GM18951 (cell line): ENCODE results near the gene EDDM13.
"Not testable (repeated sequence)": the region's sequence is repeated elsewhere in the genome, so short reads cannot be mapped to it uniquely, and the experiment has no call there.

Experiments used
- POLR2A ChIP-seq: IDR thresholded peaks from 4 replicates; pipeline ENCODE4 v1.6.1; 2011; ENCODE audit warnings: mild to moderate bottlenecking; ENCODE audit not compliant: insufficient read length, insufficient read depth; ENCODE audit errors: extremely low read depth
- in situ Hi-C: fragments of 300-500 bp; cut with MboI; formaldehyde crosslinking; loops from one replicate; pipeline ENCODE4 v1.12.0; 2022; ENCODE audit warnings: low sequenced_read_pairs, mixed read lengths, inconsistent platforms; ENCODE audit not compliant: unreplicated experiment

The EDDM13 gene

DNA sequence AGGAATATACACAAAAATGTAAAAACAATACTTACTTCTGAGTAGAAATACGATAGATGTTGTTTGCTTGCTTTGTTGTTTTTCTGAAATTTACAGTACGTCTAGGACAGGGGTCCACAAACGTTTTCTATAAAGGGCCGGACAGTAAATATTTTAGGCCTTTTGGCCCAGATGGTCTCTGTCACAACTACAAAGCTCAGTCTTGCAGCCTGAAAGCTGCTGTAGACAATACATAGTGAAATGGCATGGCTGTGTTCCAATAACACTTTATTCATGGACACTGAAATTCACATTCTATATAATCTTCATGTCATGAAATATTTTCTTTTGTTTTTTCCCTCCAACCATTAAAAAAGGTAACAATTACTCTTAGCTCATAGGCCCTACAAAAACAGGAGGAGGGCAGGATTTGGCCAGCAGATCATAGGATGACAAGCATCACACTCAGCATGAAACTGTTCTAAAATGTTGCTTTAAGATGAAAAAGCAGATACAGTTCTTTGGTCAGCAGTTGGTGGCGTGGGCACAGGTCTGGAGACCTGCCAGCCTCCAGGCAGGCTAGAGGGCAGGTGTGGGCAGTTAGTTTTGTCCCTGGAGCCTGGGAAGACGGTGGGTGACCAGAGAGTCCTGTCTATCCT, at the start of gene EDDM13:
Gene EDDM13 (plus strand): TSS at position 588 of the 638 bp plus-strand sequence. CDS start 87 bp downstream, outside the sequence.
- in situ Hi-C loops: no loop called here
- TF ChIP-seq POLR2A: no peak

- TF ChIP-seq POLR2A: no peak
- in situ Hi-C loops: no loop called here
Measured at GRCh38 chr19:56222901-56223300, 49.6 kb upstream of the EDDM13 start.

GRCh38 chr19:56223481-56223880, 49.1 kb upstream of the EDDM13 start:
- in situ Hi-C loops: no loop called here
- TF ChIP-seq POLR2A: no peak

- in situ Hi-C loops: no loop called here
- TF ChIP-seq POLR2A: no peak
Measured at GRCh38 chr19:56245121-56245740, 27.3 kb upstream of the EDDM13 start.

DNA sequence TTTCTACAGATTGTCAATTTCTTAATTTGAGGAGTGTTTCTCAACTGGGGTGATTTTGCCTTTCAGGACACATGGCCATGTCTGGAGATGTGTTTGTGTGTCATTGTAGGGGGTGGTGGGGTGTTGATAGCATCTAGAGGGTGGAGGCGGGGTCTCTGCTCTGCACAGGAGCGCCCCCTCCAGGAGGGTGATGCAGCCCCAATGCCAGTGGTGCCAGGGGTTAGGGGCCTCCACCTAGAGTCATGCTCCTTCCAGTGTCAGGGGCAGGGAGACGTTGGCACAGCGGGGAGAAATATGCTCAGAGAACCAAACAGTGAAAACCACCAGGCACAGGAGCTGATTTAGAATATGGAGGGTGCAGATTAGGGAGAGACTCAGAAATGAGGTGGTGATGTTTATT, 26.8 kb upstream of the EDDM13 start:
- in situ Hi-C loops: not testable (repeated sequence)

- in situ Hi-C loops: not testable (repeated sequence)
Measured at GRCh38 chr19:56248736-56249338, 23.7 kb upstream of the EDDM13 start.

DNA sequence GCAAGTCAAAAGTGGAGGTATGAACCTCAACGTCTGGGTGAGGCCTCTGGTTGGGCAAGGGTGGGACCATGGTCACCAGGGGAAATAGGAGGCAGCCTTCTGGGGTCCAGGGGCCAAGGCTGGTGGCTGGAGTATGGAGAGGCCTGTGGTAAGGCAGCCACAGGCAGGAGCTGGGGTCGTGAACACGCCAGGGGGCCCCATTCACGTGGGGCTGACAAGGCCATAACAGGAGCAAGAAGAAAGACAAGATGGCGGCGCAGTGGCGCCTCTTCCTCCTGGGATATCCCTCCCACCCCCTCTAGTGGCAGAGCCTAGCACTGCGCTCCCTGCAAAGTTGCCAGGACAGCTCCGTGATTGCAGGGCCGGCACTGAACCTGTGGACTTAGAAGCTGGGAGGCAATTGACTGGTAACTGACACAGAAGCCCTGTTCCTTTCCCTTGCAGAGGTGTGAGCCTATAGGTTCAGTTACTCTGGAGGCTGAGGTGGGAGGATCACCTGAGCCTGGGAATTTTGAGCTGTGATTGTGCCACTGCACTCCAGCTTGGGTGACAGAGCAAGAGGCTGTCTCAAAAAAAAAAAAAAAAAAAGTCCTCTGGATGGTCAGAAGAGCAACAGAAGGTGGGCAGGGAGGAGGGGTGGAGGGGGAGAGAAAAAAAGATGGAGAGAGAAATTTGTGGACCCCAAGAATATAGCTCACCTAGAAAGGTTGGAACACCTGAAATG, 19.7 kb upstream of the EDDM13 start:
- no peak for TF ChIP-seq POLR2A
- in situ Hi-C loops: no loop called here

GRCh38 chr19:56253737-56254136, 18.8 kb upstream of the EDDM13 start:
- in situ Hi-C loops: no loop called here
- TF ChIP-seq POLR2A: no peak

DNA sequence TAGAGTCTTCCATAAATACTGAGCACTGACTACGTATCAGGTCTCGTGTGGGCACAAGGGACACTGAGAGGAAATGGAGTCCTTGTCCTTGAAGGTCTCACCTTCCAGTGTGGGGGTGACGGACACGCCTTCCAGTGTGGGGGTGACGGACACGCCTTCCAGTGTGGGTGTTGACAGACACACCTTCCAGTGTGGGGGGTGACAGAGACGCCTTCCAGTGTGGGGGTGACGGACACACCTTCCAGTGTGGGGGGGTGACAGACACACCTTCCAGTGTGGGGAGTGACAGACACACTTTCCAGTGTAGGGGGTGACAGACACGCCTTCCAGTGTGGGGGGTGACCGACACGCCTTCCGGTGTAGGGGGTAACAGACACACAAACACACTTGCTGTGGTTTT, 14.3 kb upstream of the EDDM13 start:
- TF ChIP-seq POLR2A: no peak
- in situ Hi-C loops: no loop called here

GRCh38 chr19:56261145-56261544, 11.4 kb upstream of the EDDM13 start:
- no peak for TF ChIP-seq POLR2A
- in situ Hi-C loops: no loop called here

- in situ Hi-C loops: not testable (repeated sequence)
Measured at GRCh38 chr19:56261932-56262331, 10.6 kb upstream of the EDDM13 start.

DNA sequence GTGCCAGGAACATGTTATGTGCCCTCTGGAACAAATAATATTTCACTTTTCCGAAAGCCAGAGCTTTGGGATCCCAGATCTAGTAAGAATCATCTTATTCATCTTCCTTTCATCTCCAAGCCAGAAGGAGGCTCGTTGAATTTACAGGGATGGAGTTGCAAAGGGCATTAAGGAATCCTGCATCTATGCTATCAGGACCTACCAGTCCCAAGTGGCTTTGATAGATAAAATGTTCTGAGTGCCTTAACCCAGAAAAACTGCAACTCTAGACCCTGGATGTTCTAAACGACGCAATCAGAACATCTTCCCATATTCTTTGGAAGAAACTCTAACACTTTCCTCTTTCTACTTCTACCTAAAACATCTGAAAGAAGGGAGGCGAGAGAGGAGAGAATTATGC, 9.2 kb upstream of the EDDM13 start:
- no peak for TF ChIP-seq POLR2A
- in situ Hi-C loops: no loop called here

DNA sequence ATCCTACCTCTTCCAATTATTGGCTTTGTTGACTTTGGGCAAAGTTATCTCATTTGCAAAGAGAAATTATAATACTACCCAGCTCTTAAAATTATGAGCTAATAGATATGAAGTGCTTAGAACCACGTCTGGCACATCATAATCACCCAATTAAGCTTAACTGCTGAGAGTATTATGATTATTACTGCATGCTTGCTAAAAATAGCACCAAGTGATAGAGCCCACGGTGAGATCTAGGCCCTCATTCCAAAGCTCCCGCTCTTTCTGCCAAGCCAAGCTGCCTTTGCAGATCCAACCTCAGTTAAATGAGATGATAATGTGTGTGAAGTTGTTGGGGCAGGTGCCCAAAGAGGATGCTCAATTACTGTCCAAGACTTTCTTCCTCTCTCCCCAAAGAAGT, 6.5 kb upstream of the EDDM13 start:
- TF ChIP-seq POLR2A: no peak
- in situ Hi-C loops: no loop called here

DNA sequence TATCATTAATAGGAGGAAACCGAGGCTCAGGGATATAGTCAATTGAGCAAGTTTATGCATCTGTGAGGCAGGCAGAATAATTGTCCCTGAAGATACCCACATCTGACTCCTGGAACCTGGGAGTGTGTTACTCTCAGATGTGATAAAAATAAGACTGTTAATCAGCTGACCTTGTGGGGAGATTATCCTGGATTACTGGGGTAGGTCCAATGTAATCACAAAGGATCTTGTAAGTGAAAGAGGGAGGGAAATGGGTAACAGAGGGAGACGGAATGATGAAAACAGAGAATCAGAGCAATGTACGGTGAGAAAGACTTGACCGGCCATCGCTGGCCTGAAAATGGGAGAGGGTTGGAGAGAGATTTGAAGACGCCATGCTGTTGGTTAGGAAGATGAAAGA, 3.2 kb upstream of the EDDM13 start:
- in situ Hi-C loops: no loop called here
- no peak for TF ChIP-seq POLR2A
